GM18505 (cell line): ENCODE measurements around the gene PCSK1.

Source experiments
- ATAC-seq: cut with Tn5 transposase; IDR thresholded peaks from one replicate; pipeline ENCODE4 v1.9.1; 2021; ENCODE audit not compliant: unreplicated experiment
- POLR2A ChIP-seq: IDR thresholded peaks from 4 replicates; pipeline ENCODE4 v1.6.1; 2011; ENCODE audit warnings: borderline replicate concordance; ENCODE audit not compliant: insufficient read depth, insufficient read length; ENCODE audit errors: extremely low read depth

Gene PCSK1

GRCh38 chr5:96439477-96440184 lies 6.6 kb upstream of the PCSK1 start:
- ATAC-seq = peak; percentile 91
- TF ChIP-seq POLR2A = no peak

- no peak for TF ChIP-seq POLR2A
- ATAC-seq = peak; percentile 60
These were observed 1.2 kb upstream of the PCSK1 start for GRCh38 chr5:96434201-96434645.

- ATAC-seq = no peak
These were observed 607 bp downstream of the PCSK1 start for GRCh38 chr5:96432216-96433065.

GRCh38 chr5:96431376-96432187 lies 1.5 kb downstream of the PCSK1 start:
- ATAC-seq = no peak
- no peak for TF ChIP-seq POLR2A

More at GRCh38 chr5:96432216-96433065, 607 bp downstream of the PCSK1 start:
- TF ChIP-seq POLR2A = no peak

- ATAC-seq = no peak
- TF ChIP-seq POLR2A = no peak
These were observed 5.2 kb downstream of the PCSK1 start for GRCh38 chr5:96427824-96428223.

GRCh38 chr5:96426831-96427230 lies 6.2 kb downstream of the PCSK1 start:
- TF ChIP-seq POLR2A = no peak
- ATAC-seq = no peak

- no peak for ATAC-seq
- TF ChIP-seq POLR2A = no peak
These were observed 7.6 kb downstream of the PCSK1 start for GRCh38 chr5:96425443-96425842.

GRCh38 chr5:96415897-96416296 lies 17.2 kb downstream of the PCSK1 start:
- no peak for TF ChIP-seq POLR2A
- no peak for ATAC-seq

- no peak for ATAC-seq
- TF ChIP-seq POLR2A = no peak
These were observed 20.1 kb downstream of the PCSK1 start for GRCh38 chr5:96412868-96413449.

GRCh38 chr5:96410013-96410412 lies 23.0 kb downstream of the PCSK1 start:
- TF ChIP-seq POLR2A = no peak
- ATAC-seq = no peak

GRCh38 chr5:96408841-96409538 lies 24.1 kb downstream of the PCSK1 start:
- TF ChIP-seq POLR2A = no peak
- ATAC-seq = no peak

GRCh38 chr5:96408210-96408777 lies 24.8 kb downstream of the PCSK1 start:
- ATAC-seq = no peak
- TF ChIP-seq POLR2A = no peak
